IMR-90 (cell line): ENCODE data around the gene GATA6. TPM values are rescaled to one million over a fixed set of nuclear protein-coding genes. Genes with fewer than 3 reads are reported as not detected.

Experiments
- ATAC-seq: fragments of 200-7000 bp; cut with Tn5 transposase; 2 replicates; pipeline ENCODE4 v1.9.1; 2020; ENCODE audit warnings: low read depth, mild to moderate bottlenecking, moderate library complexity
- BruUV-seq: library from RNA; stranded (reverse); fragments of 400-500 nt; replicated peaks from 2 replicates; lab custom pipeline; 2021; lab: Mats Ljungman, UMichigan
- CTCF ChIA-PET: fragments of 300-600 bp; formaldehyde crosslinking; extraction: SDS; loops from one replicate; lab custom pipeline; 2021; ENCODE audit warnings: antibody characterized with exemption; lab: Yijun Ruan, JAX
- POLR2A ChIA-PET: fragments of 300-600 bp; sonication (Branson Sonifier 250); formaldehyde crosslinking; loops from one replicate; lab custom pipeline; 2022; ENCODE audit warnings: antibody characterized with exemption; ENCODE audit not compliant: unreplicated experiment; lab: Charles Lee
- DNase-seq: peaks from one replicate; pipeline ENCODE4 v3.0.0; 2013
- H2AFZ ChIP-seq: replicated peaks from 2 replicates; pipeline ENCODE3; 2013; ENCODE audit warnings: low read length, mild to moderate bottlenecking; ENCODE audit not compliant: poor library complexity
- H2AK5ac ChIP-seq: 2 replicates; pipeline ENCODE4 v1.6.1; 2013; ENCODE audit warnings: low read depth, low read length, inconsistent platforms
- H2AK9ac ChIP-seq: replicated peaks from 2 replicates; pipeline ENCODE3; 2013; ENCODE audit warnings: mild to moderate bottlenecking, low read depth, low read length, moderate library complexity; ENCODE audit not compliant: poor library complexity
- H2BK120ac ChIP-seq: 2 replicates; pipeline ENCODE4 v1.6.1; 2013; ENCODE audit warnings: low read depth, low read length, inconsistent platforms
- H2BK15ac ChIP-seq: 3 replicates; pipeline ENCODE4 v1.6.1; 2013; ENCODE audit warnings: low read depth, low read length, inconsistent platforms
- H2BK20ac ChIP-seq: 2 replicates; pipeline ENCODE4 v1.6.1; 2013; ENCODE audit warnings: low read depth, mild to moderate bottlenecking, inconsistent platforms, low read length, moderate library complexity
- H2BK5ac ChIP-seq: 2 replicates; pipeline ENCODE4 v1.6.1; 2013; ENCODE audit warnings: mild to moderate bottlenecking, low read depth, low read length, inconsistent platforms; ENCODE audit not compliant: poor library complexity, severe bottlenecking
- H3K14ac ChIP-seq: replicated peaks from 2 replicates; pipeline ENCODE4 v1.6.1; 2013; ENCODE audit warnings: low read depth, low read length, inconsistent platforms
- H3K18ac ChIP-seq: 2 replicates; pipeline ENCODE4 v1.6.1; 2013; ENCODE audit warnings: low read depth, low read length, control low read depth
- H3K23ac ChIP-seq: 2 replicates; pipeline ENCODE4 v1.6.1; 2013; ENCODE audit warnings: low read depth, low read length, inconsistent platforms
- H3K27ac ChIP-seq: 2 replicates; pipeline ENCODE4 v1.5.1; 2013; ENCODE audit warnings: mild to moderate bottlenecking, control low read depth, low read length; ENCODE audit not compliant: insufficient read depth
- H3K27me3 ChIP-seq: 2 replicates; pipeline ENCODE4 v1.6.1; 2013; ENCODE audit warnings: low read length; ENCODE audit not compliant: control insufficient read depth, insufficient read depth
- H3K36me3 ChIP-seq: 2 replicates; pipeline ENCODE4 v1.6.1; 2013; ENCODE audit warnings: low read length, mixed read lengths; ENCODE audit not compliant: control insufficient read depth, insufficient read depth
- H3K4ac ChIP-seq: 2 replicates; pipeline ENCODE4 v1.6.1; 2013; ENCODE audit warnings: low read depth, low read length, inconsistent platforms
- H3K4me1 ChIP-seq: 2 replicates; pipeline ENCODE4 v1.6.1; 2013; ENCODE audit warnings: low read length, mixed read lengths; ENCODE audit not compliant: control insufficient read depth, insufficient read depth
- H3K4me2 ChIP-seq: 2 replicates; pipeline ENCODE4 v1.6.1; 2013; ENCODE audit warnings: low read depth, mild to moderate bottlenecking, control low read depth, low read length, moderate library complexity
- H3K4me3 ChIP-seq: 2 replicates; pipeline ENCODE4 v1.5.1; 2013; ENCODE audit warnings: low read depth, mild to moderate bottlenecking, control low read depth, low read length, moderate library complexity; ENCODE audit not compliant: insufficient read depth
- H3K56ac ChIP-seq: 2 replicates; pipeline ENCODE4 v1.6.1; 2013; ENCODE audit warnings: low read length, inconsistent platforms; ENCODE audit not compliant: insufficient read depth; ENCODE audit errors: extremely low read depth
- H3K79me1 ChIP-seq, 2 experiments: 2 replicates each; pipeline ENCODE4 v1.6.1; 2013; ENCODE audit warnings: low read length in 2 of 2, inconsistent platforms in 1 of 2, low read depth in 1 of 2
- H3K9ac ChIP-seq: 2 replicates; pipeline ENCODE4 v1.6.1; 2013; ENCODE audit warnings: low read depth, low read length, control low read depth
- H3K9me1 ChIP-seq: 2 replicates; pipeline ENCODE4 v1.6.1; 2013; ENCODE audit warnings: low read length, inconsistent platforms; ENCODE audit not compliant: insufficient read depth
- H3K9me3 ChIP-seq: 2 replicates; pipeline ENCODE4 v1.6.1; 2013; ENCODE audit warnings: low read length; ENCODE audit not compliant: control insufficient read depth, insufficient read depth
- H4K20me1 ChIP-seq: 2 replicates; pipeline ENCODE4 v1.6.1; 2013; ENCODE audit warnings: low read length, inconsistent platforms; ENCODE audit not compliant: insufficient read depth
- H4K5ac ChIP-seq: 2 replicates; pipeline ENCODE4 v1.6.1; 2013; ENCODE audit warnings: mild to moderate bottlenecking, low read depth, low read length, control low read depth
- H4K8ac ChIP-seq, 2 experiments: 2 replicates each; pipeline ENCODE4 v1.6.1; 2013; ENCODE audit warnings: low read depth in 2 of 2, low read length in 2 of 2, control low read depth in 1 of 2, inconsistent platforms in 1 of 2
- H4K91ac ChIP-seq: 2 replicates; pipeline ENCODE4 v1.6.1; 2013; ENCODE audit warnings: low read depth, low read length, inconsistent platforms; ENCODE audit not compliant: insufficient read depth
- BHLHE40 ChIP-seq: fragments of 150-350 bp; IDR thresholded peaks from 2 replicates; pipeline ENCODE4 v1.6.1; 2016; ENCODE audit warnings: mild to moderate bottlenecking, low read depth, low read length
- CEBPB ChIP-seq: IDR thresholded peaks from 2 replicates; pipeline ENCODE4 v1.6.1; 2012; ENCODE audit warnings: low read depth, low read length, improper control_type of control experiment
- CTCF ChIP-seq: conservative IDR thresholded peaks from 2 replicates; pipeline ENCODE4 v1.5.1; 2012; ENCODE audit warnings: mild to moderate bottlenecking, low read depth, low read length, improper control_type of control experiment
- ELK1 ChIP-seq: fragments of 150-350 bp; IDR thresholded peaks from 2 replicates; pipeline ENCODE4 v1.6.1; 2016; ENCODE audit warnings: low read depth, mild to moderate bottlenecking, low read length, moderate library complexity, borderline replicate concordance
- FOS ChIP-seq: fragments of 150-350 bp; IDR thresholded peaks from 2 replicates; pipeline ENCODE4 v1.6.1; 2016; ENCODE audit warnings: low read depth, low read length
- MAFK ChIP-seq: IDR thresholded peaks from 2 replicates; pipeline ENCODE4 v1.6.1; 2012; ENCODE audit warnings: low read depth, low read length, improper control_type of control experiment
- MAZ ChIP-seq: IDR thresholded peaks from 2 replicates; pipeline ENCODE4 v1.6.1; 2012; ENCODE audit warnings: low read depth, mild to moderate bottlenecking, low read length, improper control_type of control experiment, moderate library complexity, borderline replicate concordance
- MXI1 ChIP-seq: IDR thresholded peaks from 2 replicates; pipeline ENCODE4 v1.6.1; 2012; ENCODE audit warnings: low read depth, mild to moderate bottlenecking, low read length, moderate library complexity, borderline replicate concordance
- NFE2L2 ChIP-seq: fragments of 150-350 bp; IDR thresholded peaks from 2 replicates; pipeline ENCODE4 v1.6.1; 2016; ENCODE audit warnings: low read depth, mild to moderate bottlenecking, low read length
- POLR2A ChIP-seq: IDR thresholded peaks from 2 replicates; pipeline ENCODE4 v1.6.1; 2012; ENCODE audit warnings: mild to moderate bottlenecking, low read depth, low read length
- RCOR1 ChIP-seq: IDR thresholded peaks from 2 replicates; pipeline ENCODE4 v1.6.1; 2012; ENCODE audit warnings: mild to moderate bottlenecking, low read length, improper control_type of control experiment; ENCODE audit not compliant: insufficient replicate concordance
- RFX5 ChIP-seq: IDR thresholded peaks from 2 replicates; pipeline ENCODE4 v1.8.0; 2012; ENCODE audit warnings: low read depth, mild to moderate bottlenecking, low read length, moderate library complexity
- SMC3 ChIP-seq: fragments of 150-350 bp; IDR thresholded peaks from 2 replicates; pipeline ENCODE4 v1.6.1; 2016; ENCODE audit warnings: low read depth, mild to moderate bottlenecking, antibody characterized with exemption, low read length, moderate library complexity
- USF2 ChIP-seq: fragments of 150-350 bp; IDR thresholded peaks from 2 replicates; pipeline ENCODE4 v1.6.1; 2017; ENCODE audit warnings: mild to moderate bottlenecking, antibody characterized with exemption, low read length, low read depth
- WGBS, 2 experiments: methylation state at CpG; one replicate each; pipeline versions ENCODE4 v1.1.5 to v1.1.7; 2013; ENCODE audit warnings: missing lambda C conversion rate in 2 of 2; ENCODE audit not compliant: insufficient read length in 1 of 2; ENCODE audit errors: extremely low coverage in 2 of 2; 5-methylcytosine and 5-hydroxymethylcytosine counted together
- dilution Hi-C: fragments of 300-500 bp; cut with HindIII; formaldehyde crosslinking; loops from one replicate; pipeline ENCODE4 v1.14.3; 2018; ENCODE audit warnings: low sequenced_read_pairs; ENCODE audit not compliant: unreplicated experiment
- in situ Hi-C: fragments of 300-500 bp; cut with MboI; formaldehyde crosslinking; loops from 3 replicates; pipeline ENCODE4 v1.14.3; 2019; ENCODE audit warnings: low sequenced_read_pairs, inconsistent platforms, mixed read lengths
- intact Hi-C: fragments of 100-400 bp; cut with micrococcal nuclease; formaldehyde crosslinking; loops from 2 replicates; pipeline ENCODE4 v1.10.0; 2022
- polyA plus RNA-seq, 3 experiments: library from polyadenylated mRNA; depleted of rRNA; stranded (reverse); fragments of >200 nt; gene quantifications; 2 replicates each; pipeline ENCODE4 v1.2.3, GENCODE V29; 2012; ENCODE audit warnings: low replicate concordance in 1 of 3
- total RNA-seq: library from RNA; depleted of rRNA; stranded (reverse); fragments of >200 nt; gene quantifications from 2 replicates; pipeline ENCODE4 v1.2.3, GENCODE V29; 2012

GATA6 gene
- total and polyA plus RNA-seq, 2 of the 4 experiments (the other 2 are of a cell fraction), result 2.5 to 4.0 TPM

- Histone ChIP-seq H2BK120ac (no peak overlapping the region), H3K36me3 (no peaks in the 10 kb centered on the region), H3K9me3 (no peaks in the 10 kb centered on the region), H2AK5ac (no peak overlapping the region), H3K9me1 (no peaks in the 10 kb centered on the region), H2BK5ac (no peak overlapping the region), H2BK20ac (no peak overlapping the region), H3K56ac (no peak overlapping the region), H4K8ac (no peak overlapping the region), H3K27me3 (peaks cover 48% of the 10 kb centered on the region), H3K9ac (no peak overlapping the region), H4K20me1 (no peaks in the 10 kb centered on the region), H3K27ac (no peak overlapping the region), H2AK9ac (no peak overlapping the region), H3K4ac (no peak overlapping the region), H3K14ac (no peak overlapping the region), H3K4me3 (no peak overlapping the region), H3K4me1 (no peaks in the 10 kb centered on the region), H2AFZ (no peak overlapping the region), H3K18ac (no peak overlapping the region), H2BK15ac (no peak overlapping the region), H3K23ac (no peak overlapping the region), H3K79me1 (no peaks in the 10 kb centered on the region), H4K91ac (no peak overlapping the region), H3K4me2 (no peak overlapping the region), H4K5ac (no peak overlapping the region)
- ChIA-PET CTCF (no interaction called here), POLR2A (no interaction called here)
- TF ChIP-seq MXI1 (no peak), USF2 (no peak), SMC3 (no peak), CTCF (no peak), FOS (no peak), CEBPB (no peak), MAZ (no peak), BHLHE40 (no peak), NFE2L2 (no peak), RFX5 (no peak), POLR2A (no peak), ELK1 (no peak), RCOR1 (no peak), MAFK (no peak)
- BruUV-seq, result no TSS peak
- WGBS, 2 experiments, result 80% methylated on average over 1 of the region's 2 CpGs; no CpG with 5 or more reads in 1 of the 2 experiments
- dilution Hi-C loops (no loop called here), intact Hi-C loops (no loop called here), in situ Hi-C loops (no loop called here)
- ATAC-seq (no peak), DNase-seq (no peak)
These were observed 10.4 kb upstream of the GATA6 start for GRCh38 chr18:22159014-22159413.
